CD4-positive, alpha-beta T cell treated with Interleukin-10 for 1 hour (primary cell): Measurements from ENCODE around the gene AFAP1L1.

Experiments
- DNase-seq: peaks from one replicate; pipeline ENCODE4 v3.0.0-alpha.2; 2020

AFAP1L1 gene

GRCh38 chr5:149317281-149318048, 45.8 kb downstream of the AFAP1L1 start:
- DNase-seq: peak; percentile 64

GRCh38 chr5:149319174-149319573, 47.5 kb downstream of the AFAP1L1 start:
- no peak for DNase-seq

GRCh38 chr5:149320791-149321330, 49.2 kb downstream of the AFAP1L1 start:
- no peak for DNase-seq

- DNase-seq: no peak
Observed at GRCh38 chr5:149322518-149322917, 50.9 kb downstream of the AFAP1L1 start.

- DNase-seq: no peak
Observed at GRCh38 chr5:149323210-149323609, 51.6 kb downstream of the AFAP1L1 start.

GRCh38 chr5:149323621-149324205, 52.1 kb downstream of the AFAP1L1 start:
- no peak for DNase-seq

GRCh38 chr5:149324641-149325040, 53.0 kb downstream of the AFAP1L1 start:
- DNase-seq: no peak

- no peak for DNase-seq
Observed at GRCh38 chr5:149325166-149325735, 53.6 kb downstream of the AFAP1L1 start.

- no peak for DNase-seq
Observed at GRCh38 chr5:149325894-149326293, 54.2 kb downstream of the AFAP1L1 start.

- DNase-seq: no peak
Observed at GRCh38 chr5:149326611-149327010, 55.0 kb downstream of the AFAP1L1 start.

- DNase-seq: no peak
Observed at GRCh38 chr5:149328177-149328576, 56.5 kb downstream of the AFAP1L1 start.

GRCh38 chr5:149333711-149334443, 62.2 kb downstream of the AFAP1L1 start:
- DNase-seq: no peak

- DNase-seq: no peak
Observed at GRCh38 chr5:149337736-149338135, 66.1 kb downstream of the AFAP1L1 start.

GRCh38 chr5:149338364-149338763, 66.7 kb downstream of the AFAP1L1 start:
- DNase-seq: no peak

- no peak for DNase-seq
Observed at GRCh38 chr5:149340920-149341319, 69.3 kb downstream of the AFAP1L1 start.

- no peak for DNase-seq
Observed at GRCh38 chr5:149341876-149342275, 70.2 kb downstream of the AFAP1L1 start.

GRCh38 chr5:149344151-149344550, 72.5 kb downstream of the AFAP1L1 start:
- DNase-seq: no peak

- peak; percentile 91 for DNase-seq
Observed at GRCh38 chr5:149345147-149345891, 73.7 kb downstream of the AFAP1L1 start, which contains the start of gene GRPEL2. TSS of gene GRPEL2 (plus strand) at chr5:149345499. CDS start at chr5:149345540, 41 bp downstream.

- DNase-seq: peak; percentile 23
Observed at GRCh38 chr5:149345892-149346222, 74.2 kb downstream of the AFAP1L1 start.

- DNase-seq: peak; percentile 79
Observed at GRCh38 chr5:149348518-149348917, 76.9 kb downstream of the AFAP1L1 start.

GRCh38 chr5:149349382-149349781, 77.7 kb downstream of the AFAP1L1 start:
- no peak for DNase-seq

- DNase-seq: no peak
Observed at GRCh38 chr5:149352169-149352568, 80.5 kb downstream of the AFAP1L1 start.

- DNase-seq: no peak
Observed at GRCh38 chr5:149353911-149354310, 82.3 kb downstream of the AFAP1L1 start.
